ENCODE measurements around the gene TSPAN18. TPM values are rescaled to one million over a fixed set of nuclear protein-coding genes. Genes with fewer than 3 reads are reported as not detected.

The TSPAN18 gene
- total RNA-seq, 1 experiment from 2014 or later = 2.8 TPM

DNA sequence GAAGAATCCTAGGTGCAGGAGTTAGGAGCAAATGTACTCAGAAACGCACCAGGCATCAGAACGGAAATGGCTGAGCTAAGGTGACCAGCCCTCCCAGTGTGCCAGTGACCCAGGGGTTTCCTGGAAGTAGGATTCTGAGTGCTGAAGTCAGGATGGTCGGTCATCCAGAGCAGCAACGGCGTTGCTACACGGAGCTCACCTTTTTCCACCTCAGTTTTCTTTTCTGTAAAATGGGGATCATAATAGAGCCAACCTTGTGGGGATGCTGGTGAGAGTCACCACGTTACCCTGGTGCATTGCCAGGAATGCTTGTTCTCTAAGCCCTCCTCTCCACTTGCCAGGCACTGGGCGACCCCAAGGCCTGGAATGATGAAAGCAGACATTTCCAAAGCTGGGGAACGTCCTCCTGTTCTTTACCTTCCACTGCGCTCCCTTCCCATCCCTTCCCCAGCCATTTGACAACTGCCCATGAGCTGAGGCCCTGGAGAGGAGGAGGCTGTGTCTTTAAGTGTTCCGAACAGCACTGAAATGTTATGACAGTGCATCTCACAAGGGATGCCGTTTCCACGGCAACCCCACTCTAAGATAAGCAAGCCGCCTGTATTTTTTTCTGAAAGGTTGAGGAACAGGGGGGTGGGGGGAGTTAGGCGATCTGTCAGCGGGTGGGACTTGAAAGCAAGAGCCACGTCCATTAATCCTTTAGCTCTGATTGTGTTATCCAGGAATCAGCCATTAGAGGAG is 66.8 kb downstream of the TSPAN18 start:
- intact Hi-C loops (cut with micrococcal nuclease; ENCODE audit: unreplicated experiment) = no loop called here
- peak; percentile 54 for DNase-seq (ENCODE audit: low spot score)
- Histone ChIP-seq H3K9me3 (ENCODE audit: low read depth, low read length, poor library complexity, severe bottlenecking) (no peaks in the 10 kb centered on the region), H3K4me1 (ENCODE audit: insufficient read depth, low read length, poor library complexity, severe bottlenecking) (peaks cover 23% of the 10 kb centered on the region), H3K27me3 (replicated peaks; ENCODE audit: insufficient read depth, low read depth, low read length, poor library complexity) (no peaks in the 10 kb centered on the region), H3K27ac (ENCODE audit: low read depth, low read length, poor library complexity, severe bottlenecking) (no peak overlapping the region), H3K36me3 (ENCODE audit: insufficient read depth, low read length, poor library complexity, severe bottlenecking) (no peaks in the 10 kb centered on the region), H3K4me3 (ENCODE audit: low read depth, low read length, poor library complexity, severe bottlenecking) (no peak overlapping the region)
- ChIA-PET POLR2A (ENCODE audit: low non-redundant PET) (no interaction called here), CTCF (interaction anchor here (0.6 kb wide), 1 partner anchor 1329 kb away, joined by 4 read pairs; no protein-coding TSS in a partner anchor)
- BruUV-seq (replicated peaks) = no TSS peak
- TF ChIP-seq, protein P1, sequence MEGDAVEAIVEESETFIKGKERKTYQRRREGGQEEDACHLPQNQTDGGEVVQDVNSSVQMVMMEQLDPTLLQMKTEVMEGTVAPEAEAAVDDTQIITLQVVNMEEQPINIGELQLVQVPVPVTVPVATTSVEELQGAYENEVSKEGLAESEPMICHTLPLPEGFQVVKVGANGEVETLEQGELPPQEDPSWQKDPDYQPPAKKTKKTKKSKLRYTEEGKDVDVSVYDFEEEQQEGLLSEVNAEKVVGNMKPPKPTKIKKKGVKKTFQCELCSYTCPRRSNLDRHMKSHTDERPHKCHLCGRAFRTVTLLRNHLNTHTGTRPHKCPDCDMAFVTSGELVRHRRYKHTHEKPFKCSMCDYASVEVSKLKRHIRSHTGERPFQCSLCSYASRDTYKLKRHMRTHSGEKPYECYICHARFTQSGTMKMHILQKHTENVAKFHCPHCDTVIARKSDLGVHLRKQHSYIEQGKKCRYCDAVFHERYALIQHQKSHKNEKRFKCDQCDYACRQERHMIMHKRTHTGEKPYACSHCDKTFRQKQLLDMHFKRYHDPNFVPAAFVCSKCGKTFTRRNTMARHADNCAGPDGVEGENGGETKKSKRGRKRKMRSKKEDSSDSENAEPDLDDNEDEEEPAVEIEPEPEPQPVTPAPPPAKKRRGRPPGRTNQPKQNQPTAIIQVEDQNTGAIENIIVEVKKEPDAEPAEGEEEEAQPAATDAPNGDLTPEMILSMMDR (conservative IDR thresholded peaks at IDR 0.05; ENCODE audit: low read depth, low read length) = no peak

DNA sequence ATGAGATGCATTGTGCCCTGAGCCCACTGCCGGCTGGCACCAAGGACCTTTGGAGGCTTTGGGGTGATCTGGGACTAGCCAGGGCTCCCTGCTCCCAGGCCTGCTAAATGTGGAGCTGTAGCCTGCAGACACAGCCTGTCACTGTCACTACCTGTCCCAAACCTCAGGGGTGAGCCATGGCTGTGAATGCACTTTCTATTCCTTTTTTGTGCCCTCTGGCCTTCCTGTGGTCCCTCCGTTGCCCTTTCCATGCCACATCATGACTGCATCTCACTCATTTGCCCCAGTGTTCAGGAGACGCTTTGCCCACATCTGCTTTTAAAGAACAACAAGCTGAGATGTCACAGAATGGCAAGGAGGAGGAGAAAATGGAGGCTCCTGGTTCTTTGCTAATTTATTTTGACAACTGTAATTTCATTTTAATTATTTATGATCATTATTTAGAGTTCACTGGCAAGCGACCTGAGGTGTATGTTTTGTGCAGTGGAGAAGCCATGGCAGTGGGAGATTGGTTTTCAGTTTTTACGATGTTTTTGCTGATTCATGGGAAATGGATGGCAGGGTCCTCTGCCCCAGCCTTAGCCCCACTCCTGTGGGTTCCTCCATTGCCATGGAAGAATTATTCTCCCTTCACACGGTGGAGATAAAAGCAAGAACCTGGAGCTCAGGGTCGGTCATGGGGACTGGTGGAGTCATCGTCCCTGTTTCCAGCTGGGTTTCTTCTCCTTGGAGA is 69.2 kb downstream of the TSPAN18 start:
- BruUV-seq (replicated peaks) = no TSS peak
- POLR2A ChIA-PET (ENCODE audit: low non-redundant PET) = no interaction called here
- CTCF ChIA-PET = no interaction called here
- Histone ChIP-seq H3K4me3 (ENCODE audit: low read depth, low read length, poor library complexity, severe bottlenecking) (no peak overlapping the region), H3K4me1 (ENCODE audit: insufficient read depth, low read length, poor library complexity, severe bottlenecking) (peaks cover 17% of the 10 kb centered on the region), H3K9me3 (ENCODE audit: low read depth, low read length, poor library complexity, severe bottlenecking) (no peaks in the 10 kb centered on the region), H3K36me3 (ENCODE audit: insufficient read depth, low read length, poor library complexity, severe bottlenecking) (no peaks in the 10 kb centered on the region), H3K27me3 (replicated peaks; ENCODE audit: insufficient read depth, low read depth, low read length, poor library complexity) (no peaks in the 10 kb centered on the region), H3K27ac (ENCODE audit: low read depth, low read length, poor library complexity, severe bottlenecking) (no peak overlapping the region)
- intact Hi-C loops (cut with micrococcal nuclease; ENCODE audit: unreplicated experiment) = no loop called here
- DNase-seq (ENCODE audit: low spot score) = no peak
- TF ChIP-seq, protein P1 (conservative IDR thresholded peaks at IDR 0.05; ENCODE audit: low read depth, low read length) = no peak
- no peak for TF ChIP-seq EZH2 (IDR thresholded peaks at IDR 0.05; ENCODE audit: borderline replicate concordance, low read depth, low read length, poor library complexity, severe bottlenecking)

DNA sequence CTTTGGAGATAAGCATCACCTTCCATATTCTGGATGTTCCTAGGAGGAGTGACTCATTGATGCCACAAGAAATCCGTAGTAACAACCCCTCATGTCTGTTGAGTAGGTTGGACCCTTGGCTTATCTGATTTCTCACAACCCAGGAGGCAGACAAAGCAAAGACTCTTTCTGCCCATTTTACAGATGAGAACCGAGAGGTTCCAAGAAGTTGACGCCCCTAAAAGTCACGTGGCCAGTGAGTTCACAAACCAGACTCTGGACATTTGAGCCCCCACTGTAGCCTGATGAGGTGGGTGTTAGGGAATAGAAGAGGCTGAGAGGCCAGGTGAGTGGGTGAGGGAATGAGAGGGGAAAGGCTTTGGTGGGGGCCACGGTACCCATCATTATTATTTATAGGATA is 70.3 kb downstream of the TSPAN18 start:
- no peaks in the 10 kb centered on the region for H3K27me3 ChIP-seq (replicated peaks; ENCODE audit: insufficient read depth, low read depth, low read length, poor library complexity)
- no peak overlapping the region for H3K4me3 ChIP-seq (ENCODE audit: low read depth, low read length, poor library complexity, severe bottlenecking)
- no peak overlapping the region for H3K27ac ChIP-seq (ENCODE audit: low read depth, low read length, poor library complexity, severe bottlenecking)
- DNase-seq (ENCODE audit: low spot score) = no peak
- H3K9me3 ChIP-seq (ENCODE audit: low read depth, low read length, poor library complexity, severe bottlenecking) = no peaks in the 10 kb centered on the region
- ChIA-PET CTCF (no interaction called here), POLR2A (ENCODE audit: low non-redundant PET) (no interaction called here)
- BruUV-seq (replicated peaks) = no TSS peak
- no peak for TF ChIP-seq EZH2 (IDR thresholded peaks at IDR 0.05; ENCODE audit: borderline replicate concordance, low read depth, low read length, poor library complexity, severe bottlenecking)
- TF ChIP-seq, protein P1 (conservative IDR thresholded peaks at IDR 0.05; ENCODE audit: low read depth, low read length) = no peak
- H3K36me3 ChIP-seq (ENCODE audit: insufficient read depth, low read length, poor library complexity, severe bottlenecking) = no peaks in the 10 kb centered on the region
- intact Hi-C loops (cut with micrococcal nuclease; ENCODE audit: unreplicated experiment) = no loop called here
- H3K4me1 ChIP-seq (ENCODE audit: insufficient read depth, low read length, poor library complexity, severe bottlenecking) = peaks cover 19% of the 10 kb centered on the region

All from A673 (cell line).